Epithelial cell of proximal tubule (primary cell): ENCODE data around the gene MARK2. TPM values are rescaled to one million over a fixed set of nuclear protein-coding genes. Genes with fewer than 3 reads are reported as not detected.

Source experiments
- DNase-seq: peaks from one replicate; pipeline ENCODE4 v3.0.0-alpha.2; 2011; ENCODE audit warnings: low read depth
- H3K4me3 ChIP-seq: 2 replicates; pipeline ENCODE4 v1.5.1; 2011; ENCODE audit warnings: low read depth, mild to moderate bottlenecking, low read length
- CTCF ChIP-seq: conservative IDR thresholded peaks from 2 replicates; pipeline ENCODE4 v1.5.1; 2012; ENCODE audit warnings: low read depth, mild to moderate bottlenecking, low read length
- total RNA-seq: library from RNA; depleted of rRNA; stranded (reverse); fragments of >200 nt; gene quantifications from 2 replicates; pipeline ENCODE4 v1.2.3, GENCODE V29; 2015

MARK2 gene
- total RNA-seq, 1 donor from 2014 or later: 36.2 TPM

DNA sequence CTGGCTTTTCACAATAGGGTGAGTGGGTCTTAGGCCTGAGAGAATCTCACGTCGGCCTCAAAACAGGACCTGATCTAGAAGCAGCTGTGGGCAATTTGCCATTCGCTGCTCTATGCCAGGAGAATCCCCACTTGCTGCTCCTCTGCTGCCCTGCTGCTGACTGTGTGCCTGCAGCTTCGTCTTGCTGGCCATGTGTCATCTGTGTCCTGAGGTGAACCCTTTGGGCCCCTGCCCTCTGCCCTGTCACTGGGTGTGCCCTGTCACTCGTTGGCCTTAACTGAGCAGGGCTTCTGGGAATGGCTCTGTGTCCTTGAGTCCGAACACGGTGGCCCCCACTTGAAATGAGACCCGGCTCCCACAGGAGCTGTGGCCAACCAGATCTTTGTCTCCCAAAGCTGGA lies 106.1 kb downstream of the MARK2 start:
- TF ChIP-seq CTCF: no peak
- no peak for DNase-seq
- no peak overlapping the region for H3K4me3 ChIP-seq

- TF ChIP-seq CTCF: peak; percentile 69
- no peak overlapping the region for H3K4me3 ChIP-seq
- DNase-seq: no peak
Measured at GRCh38 chr11:63945477-63946163, 106.7 kb downstream of the MARK2 start.

- no peak overlapping the region for H3K4me3 ChIP-seq
- TF ChIP-seq CTCF: no peak
- DNase-seq: no peak
Measured at GRCh38 chr11:63951779-63952536, 113.0 kb downstream of the MARK2 start.

DNA sequence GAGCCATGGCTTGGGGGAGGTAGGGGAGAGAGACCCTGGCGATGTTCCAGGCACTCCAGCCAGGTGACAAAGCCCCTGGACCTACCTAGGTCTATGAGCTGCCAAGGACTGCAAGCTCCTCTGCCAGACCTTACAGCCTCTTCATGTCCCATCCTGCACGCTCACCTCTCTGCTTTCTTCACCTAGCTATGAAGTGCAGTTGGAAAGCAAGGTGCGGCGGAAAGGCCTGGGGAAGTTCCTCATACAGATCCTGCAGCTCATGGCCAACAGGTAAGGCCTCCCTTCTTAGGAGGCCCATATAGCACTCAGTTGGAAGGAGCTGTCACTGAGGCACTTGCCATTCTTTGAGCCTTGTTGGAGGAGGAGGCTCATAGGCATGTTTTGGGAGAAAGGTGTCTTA lies 113.7 kb downstream of the MARK2 start:
- no peak for TF ChIP-seq CTCF

GRCh38 chr11:63958008-63958407 lies 119.1 kb downstream of the MARK2 start:
- H3K4me3 ChIP-seq: no peak overlapping the region
- DNase-seq: no peak
- no peak for TF ChIP-seq CTCF

More for the DNA sequence above, 113.7 kb downstream of the MARK2 start:
- no peak overlapping the region for H3K4me3 ChIP-seq
- DNase-seq: no peak

Other genes starting within 250 kb of the MARK2 start
- gene PLAAT3, start 224.7 kb upstream of the MARK2 start, total RNA-seq: 68.2 and 95.4 TPM in 2 replicates
- gene ATL3, start 167.7 kb upstream of the MARK2 start, total RNA-seq: 32.3 and 44.0 TPM in 2 replicates
- gene RTN3, start 157.6 kb upstream of the MARK2 start, total RNA-seq: 125 and 142 TPM in 2 replicates
- gene ZFTA, start 70.3 kb upstream of the MARK2 start, total RNA-seq: 12.7 and 17.4 TPM in 2 replicates
- 50.9 and 57.4 TPM in 2 replicates for gene SPINDOC, start 25.7 kb upstream of the MARK2 start, total RNA-seq
- 3.1 and 4.8 TPM in 2 replicates for gene RCOR2, start 78.1 kb downstream of the MARK2 start, total RNA-seq
- gene NAA40, start 99.9 kb downstream of the MARK2 start, total RNA-seq: 17.6 and 19.4 TPM in 2 replicates
- gene COX8A, start 135.5 kb downstream of the MARK2 start, total RNA-seq: 539 and 593 TPM in 2 replicates
- 109 and 204 TPM in 2 replicates for gene OTUB1, start 147.3 kb downstream of the MARK2 start, total RNA-seq
- gene FLRT1, start 196.8 kb downstream of the MARK2 start, total RNA-seq: not detected in 2 replicates